Type B pancreatic cell (in vitro differentiated cells): ENCODE results near the gene DND1. TPM values are rescaled to one million over a fixed set of nuclear protein-coding genes. Genes with fewer than 3 reads are reported as not detected.
"Not testable (repeated sequence)": the region's sequence is repeated elsewhere in the genome, so short reads cannot be mapped to it uniquely, and the experiment has no call there.

Experiments
- DNase-seq: peaks from one replicate; pipeline ENCODE4 v3.0.0; 2021; ENCODE audit warnings: mixed read lengths; ENCODE audit not compliant: unreplicated experiment; ENCODE audit errors: extremely low spot score
- H3K27ac Mint-ChIP-seq: 2 replicates; pipeline ENCODE4 v1.8.0; 2021; ENCODE audit warnings: mild to moderate bottlenecking, mixed read lengths
- H3K27me3 Mint-ChIP-seq: 2 replicates; pipeline ENCODE4 v1.8.0; 2021; ENCODE audit warnings: mixed read lengths
- H3K36me3 Mint-ChIP-seq: 2 replicates; pipeline ENCODE4 v1.8.0; 2021; ENCODE audit warnings: mixed read lengths
- H3K4me1 Mint-ChIP-seq: one replicate; pipeline ENCODE4 v1.8.0; 2021; ENCODE audit warnings: mixed read lengths; ENCODE audit not compliant: unreplicated experiment
- H3K4me3 Mint-ChIP-seq: 2 replicates; pipeline ENCODE4 v1.8.0; 2021; ENCODE audit warnings: mild to moderate bottlenecking, mixed read lengths
- H3K9me3 Mint-ChIP-seq: 2 replicates; pipeline ENCODE4 v1.8.0; 2021; ENCODE audit warnings: mixed read lengths
- CTCF ChIP-seq: fragments of 200-600 bp; sonication (generic); conservative IDR thresholded peaks from 2 replicates; pipeline ENCODE4 v1.5.0; 2021; ENCODE audit warnings: antibody characterized with exemption, mild to moderate bottlenecking
- total RNA-seq: library from RNA; stranded (reverse); gene quantifications from 2 replicates; pipeline ENCODE4 v1.2.1, GENCODE V29; 2021; ENCODE audit warnings: low replicate concordance

The DND1 gene
- total RNA-seq, 1 donor from 2014 or later = 2.6 TPM

GRCh38 chr5:140710899-140711552 is 37.6 kb upstream of the DND1 start:
- H3K9me3 Mint-ChIP-seq = no peaks in the 10 kb centered on the region
- peak overlapping the region; percentile 100 for H3K27ac Mint-ChIP-seq
- TF ChIP-seq CTCF = no peak
- H3K4me1 Mint-ChIP-seq = peaks cover 10% of the 10 kb centered on the region
- peaks cover 3% of the 10 kb centered on the region for H3K36me3 Mint-ChIP-seq
- DNase-seq = peak; percentile 83
- peaks cover 10% of the 10 kb centered on the region for H3K27me3 Mint-ChIP-seq
- H3K4me3 Mint-ChIP-seq = peak overlapping the region; percentile 93

- H3K9me3 Mint-ChIP-seq, DNase-seq, H3K27me3 Mint-ChIP-seq, H3K27ac Mint-ChIP-seq: not testable (repeated sequence)
- Mint-ChIP-seq H3K4me1 (peaks cover 10% of the 10 kb centered on the region), H3K36me3 (peaks cover 20% of the 10 kb centered on the region), H3K4me3 (peak overlapping the region; percentile 47)
Measured at GRCh38 chr5:140708787-140709186, 35.4 kb upstream of the DND1 start.

- Mint-ChIP-seq H3K4me3 (no peak overlapping the region), H3K9me3 (no peaks in the 10 kb centered on the region), H3K4me1 (peaks cover 10% of the 10 kb centered on the region), H3K27me3 (peaks cover 7% of the 10 kb centered on the region), H3K27ac (no peak overlapping the region), H3K36me3 (peaks cover 22% of the 10 kb centered on the region)
- TF ChIP-seq CTCF = no peak
- no peak for DNase-seq
Measured at GRCh38 chr5:140707812-140708211, 34.4 kb upstream of the DND1 start.

- DNase-seq = peak; percentile 86
- H3K4me1 Mint-ChIP-seq = peaks cover 20% of the 10 kb centered on the region
- peak within 1 kb of the TSS; percentile 99 for H3K4me3 Mint-ChIP-seq
- TF ChIP-seq CTCF = no peak
- no peaks in the 10 kb centered on the region for H3K27me3 Mint-ChIP-seq
- peaks cover 58% of the 10 kb centered on the region for H3K36me3 Mint-ChIP-seq
- H3K9me3 Mint-ChIP-seq = no peaks in the 10 kb centered on the region
- peak within 1 kb of the TSS; percentile 95 for H3K27ac Mint-ChIP-seq
Measured at GRCh38 chr5:140700177-140701144, 27.1 kb upstream of the DND1 start, which contains the start of gene ZMAT2. Gene ZMAT2, plus strand, starts transcription at chr5:140700447. Its CDS starts 14 bp downstream, at chr5:140700461.

- Mint-ChIP-seq H3K9me3 (no peaks in the 10 kb centered on the region), H3K4me3 (no peak overlapping the region), H3K36me3 (peaks cover 47% of the 10 kb centered on the region), H3K4me1 (peaks cover 20% of the 10 kb centered on the region), H3K27me3 (no peaks in the 10 kb centered on the region), H3K27ac (no peak overlapping the region)
- DNase-seq = no peak
- TF ChIP-seq CTCF = no peak
Measured at GRCh38 chr5:140696891-140697492, 23.6 kb upstream of the DND1 start.
